HG03575 (cell line): ENCODE results near the gene MAML1.

Source experiments
- ATAC-seq: cut with Tn5 transposase; IDR thresholded peaks from one replicate; pipeline ENCODE4 v1.9.1; 2021; ENCODE audit not compliant: unreplicated experiment, insufficient number of reproducible peaks, low FRiP score; ENCODE audit errors: extremely low read depth

MAML1 gene

GRCh38 chr5:179765400-179765799 lies 32.8 kb downstream of the MAML1 start:
- ATAC-seq: no peak

- no peak for ATAC-seq
Observed at GRCh38 chr5:179766021-179766725, 33.6 kb downstream of the MAML1 start.

- no peak for ATAC-seq
Observed at GRCh38 chr5:179766726-179767455, 34.3 kb downstream of the MAML1 start.

GRCh38 chr5:179767496-179768100 lies 35.0 kb downstream of the MAML1 start:
- no peak for ATAC-seq

- no peak for ATAC-seq
Observed at GRCh38 chr5:179768326-179769085, 35.9 kb downstream of the MAML1 start.

- ATAC-seq: no peak
Observed at GRCh38 chr5:179769271-179769670, 36.6 kb downstream of the MAML1 start.

- ATAC-seq: no peak
Observed at GRCh38 chr5:179769796-179770195, 37.2 kb downstream of the MAML1 start.

GRCh38 chr5:179771311-179771895 lies 38.8 kb downstream of the MAML1 start:
- ATAC-seq: no peak

- ATAC-seq: no peak
Observed at GRCh38 chr5:179772351-179772750, 39.7 kb downstream of the MAML1 start.

GRCh38 chr5:179773686-179774040 lies 41.0 kb downstream of the MAML1 start:
- ATAC-seq: no peak

- no peak for ATAC-seq
Observed at GRCh38 chr5:179774442-179774841, 41.8 kb downstream of the MAML1 start.

GRCh38 chr5:179776411-179776938 lies 43.9 kb downstream of the MAML1 start:
- no peak for ATAC-seq

GRCh38 chr5:179777456-179777855 lies 44.8 kb downstream of the MAML1 start:
- ATAC-seq: no peak

GRCh38 chr5:179777909-179778308 lies 45.3 kb downstream of the MAML1 start:
- ATAC-seq: no peak

- no peak for ATAC-seq
Observed at GRCh38 chr5:179778591-179778990, 46.0 kb downstream of the MAML1 start.

- no peak for ATAC-seq
Observed at GRCh38 chr5:179779826-179780225, 47.2 kb downstream of the MAML1 start.

GRCh38 chr5:179780362-179780761 lies 47.7 kb downstream of the MAML1 start:
- no peak for ATAC-seq

- no peak for ATAC-seq
Observed at GRCh38 chr5:179781846-179782245, 49.2 kb downstream of the MAML1 start.

GRCh38 chr5:179783128-179783527 lies 50.5 kb downstream of the MAML1 start:
- no peak for ATAC-seq
